Activated CD4-positive, alpha-beta T cell treated with anti-CD3 and anti-CD28 coated beads, Interleukin-2, amount 50 U/mL, for 1 hour (primary cell): ENCODE results near the gene SPDYE2.
"Not testable (repeated sequence)": the region's sequence is repeated elsewhere in the genome, so short reads cannot be mapped to it uniquely, and the experiment has no call there.

Experiments
- DNase-seq: peaks from one replicate; pipeline ENCODE4 v3.0.0-alpha.2; 2020

SPDYE2 gene

DNA sequence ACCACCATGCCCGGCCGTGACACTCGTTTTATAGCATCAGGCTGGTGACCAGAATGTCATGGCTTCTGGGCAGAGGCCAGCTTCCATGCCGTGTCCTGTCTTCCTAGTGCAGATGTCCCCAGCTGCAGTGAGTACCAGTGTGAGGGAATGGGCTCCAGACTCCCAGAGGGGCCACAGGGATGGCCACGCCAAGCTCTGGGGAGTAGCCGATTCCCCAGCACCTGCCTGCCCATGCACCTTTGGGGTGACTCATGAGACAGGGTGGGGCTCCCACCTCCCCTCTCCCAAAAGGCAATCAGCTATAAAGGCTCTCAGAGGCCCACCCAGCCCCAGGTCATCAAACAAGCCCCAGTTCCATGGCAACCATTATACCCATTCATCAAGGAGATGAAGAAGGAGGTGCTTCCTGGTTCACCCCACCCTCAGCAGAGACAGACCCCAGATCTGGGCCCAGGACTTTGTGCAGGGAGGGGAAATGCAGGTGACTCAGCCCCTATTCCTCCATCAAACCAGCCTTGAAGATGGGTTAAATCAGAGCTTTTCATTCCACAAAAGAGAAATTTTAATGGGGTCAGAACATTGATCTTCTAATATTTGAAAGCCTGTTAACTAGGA, at the start of gene SPDYE2:
TSS of gene SPDYE2 (plus strand) at position 419 of the 615 bp plus-strand sequence. CDS start 2,030 bp downstream, outside the sequence.
- not testable (repeated sequence) for DNase-seq

GRCh38 chr7:102503141-102503540, 47.9 kb upstream of the SPDYE2 start:
- DNase-seq, result not testable (repeated sequence)

- DNase-seq, result not testable (repeated sequence)
Observed at GRCh38 chr7:102505298-102506185, 45.5 kb upstream of the SPDYE2 start.

DNA sequence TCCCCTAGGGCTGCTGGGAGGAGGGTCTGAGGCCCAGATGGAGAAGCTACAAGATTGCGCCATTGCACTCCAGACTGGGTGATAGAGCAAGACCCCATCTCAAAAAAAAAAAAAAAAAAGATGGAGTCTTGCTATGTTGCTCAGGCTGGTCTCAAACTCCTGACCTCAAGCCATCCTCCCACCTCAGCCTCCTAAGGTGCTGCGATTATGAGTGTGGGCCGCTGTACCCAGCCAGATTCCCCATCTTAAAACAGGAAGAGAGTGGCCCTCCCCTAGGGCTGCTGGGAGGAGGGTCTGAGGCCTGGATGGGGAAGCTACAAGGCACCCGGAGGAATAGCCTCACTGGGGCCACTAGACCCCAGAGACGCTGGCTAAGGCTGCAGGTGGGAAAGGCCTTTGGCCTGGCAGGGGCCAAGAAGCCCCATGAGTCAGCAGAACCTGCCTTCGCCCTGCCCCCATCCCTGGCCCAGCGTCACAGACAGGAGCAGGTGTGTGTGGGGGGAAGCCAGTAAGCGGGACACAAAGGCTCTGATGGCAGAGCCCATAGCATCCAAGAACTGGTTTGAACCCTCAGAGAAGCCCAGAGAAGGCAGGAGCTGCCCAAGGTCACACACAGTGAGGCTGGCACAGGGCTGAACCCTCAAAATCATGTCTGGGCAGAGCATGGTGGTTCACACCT, 43.5 kb upstream of the SPDYE2 start:
- DNase-seq, result not testable (repeated sequence)

GRCh38 chr7:102510575-102510974, 40.5 kb upstream of the SPDYE2 start:
- DNase-seq, result not testable (repeated sequence)

DNA sequence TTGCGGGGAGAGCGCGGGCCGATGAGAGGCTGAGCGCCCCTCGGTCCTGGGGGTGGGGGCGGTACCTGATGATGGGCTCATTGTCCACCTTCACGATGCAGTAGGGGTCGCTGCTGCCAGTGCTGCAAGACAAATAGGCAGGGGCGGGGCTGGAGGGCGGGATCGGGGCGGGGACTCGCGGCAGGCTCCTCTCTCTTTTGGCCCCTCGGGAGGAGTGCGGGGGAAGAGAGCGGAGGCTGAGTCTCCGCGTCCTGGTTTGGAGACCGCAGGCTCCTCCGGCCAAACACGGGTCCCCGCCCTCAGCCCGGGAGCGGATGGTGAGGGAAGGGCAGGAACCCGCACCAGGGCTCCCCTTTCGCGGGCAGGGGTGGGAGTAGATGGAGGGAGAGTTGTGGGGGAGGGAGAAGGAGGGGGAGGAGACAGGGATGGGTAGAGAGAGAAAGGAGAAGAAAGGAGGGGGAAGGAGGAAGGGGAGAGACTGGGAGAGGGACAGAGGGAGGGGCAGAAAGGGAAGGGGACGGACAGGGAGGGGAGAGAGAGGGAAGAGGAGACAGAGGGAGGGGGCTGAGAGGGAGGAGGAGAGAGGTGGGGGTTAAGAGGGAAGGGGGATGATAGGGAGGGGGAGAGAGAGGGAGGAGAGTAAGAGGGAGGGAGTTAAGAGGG, 39.0 kb upstream of the SPDYE2 start:
- DNase-seq, result not testable (repeated sequence)

DNA sequence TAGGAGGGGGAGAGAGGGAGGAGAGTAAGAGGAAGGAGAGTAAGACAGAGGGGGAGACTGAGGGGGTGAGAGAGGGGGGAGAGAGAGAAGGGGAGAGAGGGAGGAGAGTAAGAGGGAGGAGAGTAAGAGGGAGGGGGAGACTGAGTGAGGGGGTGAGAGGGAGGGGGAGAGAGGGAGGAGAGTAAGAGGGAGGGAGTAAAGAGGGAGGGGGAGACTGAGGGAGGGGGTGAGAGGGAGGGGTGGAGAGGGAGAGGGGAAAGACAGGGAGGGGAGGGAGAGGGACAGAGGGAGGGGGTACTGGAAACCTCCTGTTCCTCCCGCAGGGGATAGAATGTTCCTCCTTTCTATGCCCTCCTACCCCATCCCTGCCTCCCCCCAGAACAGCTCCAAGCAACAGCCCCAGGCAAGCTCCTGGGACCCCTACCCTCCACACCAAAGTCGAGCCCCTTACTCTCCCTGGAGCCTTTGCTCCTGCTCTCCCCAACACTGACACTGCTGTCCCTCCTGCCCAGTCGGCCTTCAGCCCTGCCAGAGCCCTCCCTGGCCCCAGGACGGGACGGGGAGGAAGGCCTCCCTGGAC, 38.3 kb upstream of the SPDYE2 start:
- DNase-seq, result not testable (repeated sequence)

DNA sequence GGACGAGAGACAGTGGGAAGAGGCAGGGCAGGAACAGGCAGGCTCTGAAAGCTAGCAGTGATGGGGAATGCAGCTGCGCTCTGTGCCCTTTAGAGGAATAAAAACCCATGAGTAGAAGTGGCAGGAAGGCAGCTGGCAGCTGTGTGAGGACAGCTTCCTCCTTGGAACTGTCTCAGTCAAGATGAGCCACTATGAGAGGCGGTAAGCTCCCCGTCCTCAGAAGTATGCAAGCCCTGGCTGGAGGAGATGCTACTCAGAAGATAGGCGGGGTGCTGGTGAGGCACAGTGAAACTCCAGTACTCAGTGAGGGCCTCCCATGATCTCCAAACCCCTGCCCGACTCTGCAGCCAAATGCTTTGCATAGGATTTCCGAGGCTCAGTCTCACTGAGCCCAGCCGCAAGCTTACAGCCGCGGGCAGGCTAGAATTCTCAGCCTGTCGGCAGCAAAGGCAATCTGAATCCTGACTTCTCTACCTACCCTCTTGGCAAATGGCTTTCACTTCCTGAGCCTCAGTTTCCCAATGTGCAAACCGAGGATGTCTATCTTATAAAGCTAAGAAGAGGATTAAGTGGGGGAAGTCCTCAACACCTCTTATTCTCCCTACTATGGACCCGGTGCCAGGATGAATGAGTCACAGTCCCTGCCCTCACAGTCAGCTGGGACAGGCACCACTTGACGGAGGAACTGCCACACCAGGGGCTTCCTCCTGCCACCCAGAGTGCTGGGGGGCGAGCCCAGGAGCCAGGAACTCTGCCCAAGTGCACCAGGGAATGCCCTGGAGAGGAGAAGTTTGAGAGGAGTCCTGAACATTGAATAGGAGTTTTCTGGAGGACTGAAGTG, 35.9 kb upstream of the SPDYE2 start:
- not testable (repeated sequence) for DNase-seq

GRCh38 chr7:102515889-102516288, 35.1 kb upstream of the SPDYE2 start:
- not testable (repeated sequence) for DNase-seq

DNA sequence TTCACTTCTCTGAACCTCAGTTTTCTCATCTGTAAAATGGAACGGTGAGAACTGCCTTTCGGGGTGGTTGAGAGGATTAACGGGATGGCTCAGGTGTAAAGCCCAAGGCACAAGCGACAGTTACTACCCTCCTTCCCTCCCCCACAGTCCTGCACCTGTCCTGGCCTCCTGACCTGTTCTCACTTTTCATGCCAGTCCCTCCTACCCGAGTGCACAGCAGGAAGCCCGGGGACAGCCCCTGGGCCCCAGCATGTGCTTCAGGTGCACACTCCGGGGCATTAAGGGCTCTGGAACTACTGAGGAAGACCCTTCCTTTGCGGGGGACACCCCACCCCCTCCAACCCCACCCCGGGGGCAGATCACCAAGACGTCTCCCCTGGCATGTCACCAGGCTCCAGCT, 34.1 kb upstream of the SPDYE2 start:
- DNase-seq, result not testable (repeated sequence)

GRCh38 chr7:102517550-102518147, 33.4 kb upstream of the SPDYE2 start, which contains the start of gene RASA4B:
Gene RASA4B, minus strand, starts transcription at chr7:102517777. Its CDS starts 67 bp downstream, at chr7:102517710.
- not testable (repeated sequence) for DNase-seq

- not testable (repeated sequence) for DNase-seq
Observed at GRCh38 chr7:102520797-102521196, 30.2 kb upstream of the SPDYE2 start.

- not testable (repeated sequence) for DNase-seq
Observed at GRCh38 chr7:102524803-102525202, 26.2 kb upstream of the SPDYE2 start.

GRCh38 chr7:102527182-102527581, 23.8 kb upstream of the SPDYE2 start:
- DNase-seq, result not testable (repeated sequence)

DNA sequence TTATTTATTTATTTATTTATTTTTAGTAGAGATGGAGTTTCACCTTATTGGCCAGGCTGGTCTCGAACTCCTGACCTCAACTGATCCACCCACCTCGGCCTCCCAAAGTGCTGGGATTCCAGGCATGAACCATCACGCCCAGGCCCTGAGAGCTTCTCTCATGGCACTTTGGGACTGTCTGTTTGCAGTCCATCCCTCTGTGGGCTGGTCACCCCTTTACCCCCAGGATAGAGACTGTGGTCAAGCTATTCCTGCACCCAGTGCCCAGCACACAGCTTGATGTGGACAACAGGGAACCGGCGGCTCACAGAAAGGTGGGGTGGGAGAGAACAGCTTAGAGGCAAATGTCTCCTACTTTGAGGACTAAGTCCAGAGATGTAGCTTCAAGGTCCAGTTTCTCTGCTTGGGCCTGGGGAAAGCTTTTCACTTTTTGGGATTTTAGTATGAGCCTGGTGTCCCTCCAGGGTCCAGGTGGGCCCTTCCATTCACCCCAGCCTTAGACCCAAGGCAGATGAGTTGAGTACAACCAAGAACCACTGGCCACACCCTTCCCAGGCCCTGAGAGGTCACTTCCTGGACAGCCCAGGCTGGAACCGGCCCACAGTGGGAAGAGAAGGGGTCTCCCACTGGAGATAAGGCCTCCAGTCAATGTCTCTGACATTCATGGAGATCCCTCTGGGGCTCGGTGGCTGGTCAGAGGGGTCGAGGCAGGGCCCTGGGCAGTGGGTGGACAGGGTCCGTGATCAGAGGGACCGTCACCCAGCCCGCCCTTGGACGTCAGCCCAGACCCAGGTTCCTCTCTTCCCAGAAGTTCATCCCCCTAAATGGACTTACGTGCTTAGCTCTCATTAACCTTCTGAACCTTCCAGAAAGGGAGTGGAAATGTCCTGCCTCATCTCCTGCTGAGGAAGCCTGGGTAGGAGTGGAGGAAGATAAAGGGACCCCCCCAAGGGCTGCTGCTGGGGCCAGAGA, 22.9 kb upstream of the SPDYE2 start:
- DNase-seq, result not testable (repeated sequence)

- DNase-seq, result not testable (repeated sequence)
Observed at GRCh38 chr7:102531583-102531982, 19.4 kb upstream of the SPDYE2 start.

DNA sequence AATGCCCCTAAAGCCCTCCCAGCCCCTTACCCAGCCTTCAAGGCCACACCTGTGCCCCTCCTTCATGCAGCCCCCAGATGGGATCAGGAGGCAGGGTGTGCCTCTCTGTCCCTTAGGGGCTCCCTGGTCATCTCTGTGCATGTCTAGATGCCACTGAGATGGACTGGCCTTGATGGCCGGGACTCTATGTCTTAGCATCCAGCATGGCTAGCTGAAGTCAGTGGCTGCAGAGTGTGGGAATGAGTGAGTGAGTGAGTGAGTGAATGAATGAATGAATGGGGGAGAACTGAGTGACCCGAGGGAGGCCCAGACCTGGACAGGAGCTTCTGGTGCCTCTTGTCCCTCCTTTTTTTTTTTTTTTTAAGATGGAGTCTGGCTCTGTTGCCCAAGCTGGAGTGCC, 18.9 kb upstream of the SPDYE2 start:
- not testable (repeated sequence) for DNase-seq

DNA sequence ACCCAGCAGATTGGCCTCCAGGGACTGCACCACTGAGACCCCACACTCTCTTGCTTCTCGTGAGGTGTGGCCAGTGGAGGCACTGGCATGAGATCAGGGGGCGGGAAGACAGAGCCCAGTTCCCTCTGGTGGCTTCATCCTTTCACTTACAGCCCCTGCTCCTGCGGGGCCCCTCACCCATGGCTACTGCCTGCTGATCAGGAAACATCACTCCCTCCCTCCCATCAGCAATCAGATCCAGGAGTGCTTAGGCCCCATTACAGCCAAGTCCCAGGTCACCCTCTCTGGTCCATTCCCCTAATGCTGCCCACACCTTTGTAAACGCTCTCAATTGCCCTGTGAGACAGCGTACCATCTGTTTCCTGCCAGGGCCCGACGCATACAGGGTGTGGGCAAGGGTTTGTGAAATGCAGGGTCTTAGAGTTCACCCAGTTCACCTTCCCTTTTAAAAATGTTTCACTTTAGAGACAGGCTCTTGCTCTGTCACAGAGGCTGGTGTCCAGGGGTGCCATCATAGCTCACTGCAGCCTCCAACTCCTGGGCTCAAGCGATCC, 15.9 kb upstream of the SPDYE2 start:
- not testable (repeated sequence) for DNase-seq

- DNase-seq, result not testable (repeated sequence)
Observed at GRCh38 chr7:102540604-102541003, 10.4 kb upstream of the SPDYE2 start.
